Measurements from ENCODE around the gene ERC2. TPM values are rescaled to one million over a fixed set of nuclear protein-coding genes. Genes with fewer than 3 reads are reported as not detected.

ERC2 gene
- polyA plus RNA-seq, 3 donors: not detected

GRCh38 chr3:55879901-55880331, 588.4 kb downstream of the ERC2 start:
- Histone ChIP-seq H3K9me3 (replicated peaks in 1 of 2; ENCODE audit: control insufficient read depth in 1 of 2, insufficient read depth in 1 of 2, low read length in 2 of 2) (no peaks in the 10 kb centered on the region), H2AFZ (ENCODE audit: insufficient read depth, low read depth, low read length, poor library complexity, severe bottlenecking) (no peak overlapping the region), H3K79me2 (ENCODE audit: insufficient read depth, low read length) (no peaks in the 10 kb centered on the region), H3K27ac (ENCODE audit: low read depth in 1 of 2, low read length in 2 of 2) (no peak overlapping the region), H3K4me1 (ENCODE audit: control insufficient read depth in 1 of 2, insufficient read depth in 2 of 2, low read length in 2 of 2) (no peaks in the 10 kb centered on the region), H4K20me1 (ENCODE audit: insufficient read depth, low read length) (no peaks in the 10 kb centered on the region), H3K27me3 (ENCODE audit: control insufficient read depth in 2 of 2, insufficient read depth in 2 of 2, low read length in 2 of 2) (no peaks in the 10 kb centered on the region), H3K4me3 (replicated peaks in 1 of 3; ENCODE audit: low read depth in 2 of 3, low read length in 3 of 3) (no peak overlapping the region), H3K36me3 (replicated peaks in 1 of 2; ENCODE audit: control insufficient read depth in 1 of 2, insufficient read depth in 2 of 2, low read length in 2 of 2) (no peaks in the 10 kb centered on the region), H3K9ac (ENCODE audit: insufficient read depth, low read length, poor library complexity, severe bottlenecking) (no peak overlapping the region), H3K4me2 (replicated peaks; ENCODE audit: extremely low read depth, low read length, poor library complexity, severe bottlenecking) (no peak overlapping the region)
- Mint-ChIP-seq H3K36me3 (no peaks in the 10 kb centered on the region), H3K4me1 (no peaks in the 10 kb centered on the region), H3K9me3 (peaks cover 0 to 3% (median 0%) of the 10 kb centered on the region in 7 donors), H3K4me3 (no peak overlapping the region), H3K27me3 (ENCODE audit: low read depth in 3 of 3) (peaks cover 0 to 1% (median 0%) of the 10 kb centered on the region in 3 donors), H3K27ac (no peak overlapping the region)
- intact Hi-C loops (cut with micrococcal nuclease): no loop called here
- no peak for TF ChIP-seq CTCF (IDR thresholded peaks at IDR 0.05)
- WGBS (ENCODE audit: insufficient coverage): no CpG with 5 or more reads among the region's 2 CpGs
- no peak for DNase-seq

GRCh38 chr3:55877703-55878102, 590.6 kb downstream of the ERC2 start:
- H3K9ac ChIP-seq (ENCODE audit: insufficient read depth, low read length, poor library complexity, severe bottlenecking): no peak overlapping the region
- H3K27me3 Mint-ChIP-seq (ENCODE audit: low read depth in 3 of 3): peaks cover 0 to 1% (median 0%) of the 10 kb centered on the region in 3 donors
- H4K20me1 ChIP-seq (ENCODE audit: insufficient read depth, low read length): no peaks in the 10 kb centered on the region
- no peaks in the 10 kb centered on the region for H3K27me3 ChIP-seq (ENCODE audit: control insufficient read depth in 2 of 2, insufficient read depth in 2 of 2, low read length in 2 of 2)
- peak overlapping the region in 1 of 7 donors; percentile 55 for H3K27ac Mint-ChIP-seq
- no peaks in the 10 kb centered on the region for H3K9me3 ChIP-seq (replicated peaks in 1 of 2; ENCODE audit: control insufficient read depth in 1 of 2, insufficient read depth in 1 of 2, low read length in 2 of 2)
- H3K4me1 Mint-ChIP-seq: no peaks in the 10 kb centered on the region
- H3K4me3 Mint-ChIP-seq: no peak overlapping the region
- no peak for TF ChIP-seq CTCF (IDR thresholded peaks at IDR 0.05)
- H3K79me2 ChIP-seq (ENCODE audit: insufficient read depth, low read length): no peaks in the 10 kb centered on the region
- H2AFZ ChIP-seq (ENCODE audit: insufficient read depth, low read depth, low read length, poor library complexity, severe bottlenecking): no peak overlapping the region
- no peaks in the 10 kb centered on the region for H3K36me3 ChIP-seq (replicated peaks in 1 of 2; ENCODE audit: control insufficient read depth in 1 of 2, insufficient read depth in 2 of 2, low read length in 2 of 2)
- H3K27ac ChIP-seq (ENCODE audit: low read depth in 1 of 2, low read length in 2 of 2): no peak overlapping the region
- no peak overlapping the region for H3K4me2 ChIP-seq (replicated peaks; ENCODE audit: extremely low read depth, low read length, poor library complexity, severe bottlenecking)
- no CpG with 5 or more reads among the region's 4 CpGs for WGBS (ENCODE audit: insufficient coverage)
- H3K4me3 ChIP-seq (replicated peaks in 1 of 3; ENCODE audit: low read depth in 2 of 3, low read length in 3 of 3): no peak overlapping the region
- H3K9me3 Mint-ChIP-seq: peaks cover 0 to 10% (median 0%) of the 10 kb centered on the region in 7 donors
- intact Hi-C loops (cut with micrococcal nuclease): no loop called here
- no peaks in the 10 kb centered on the region for H3K4me1 ChIP-seq (ENCODE audit: control insufficient read depth in 1 of 2, insufficient read depth in 2 of 2, low read length in 2 of 2)
- no peak for DNase-seq
- no peaks in the 10 kb centered on the region for H3K36me3 Mint-ChIP-seq

Data from CD14-positive monocyte (primary cell).